Measurements from ENCODE around the gene TINAG.

GRCh38 chr6:54357141-54357540, 48.9 kb downstream of the TINAG start:
- TF ChIP-seq CTCF (IDR thresholded peaks at IDR 0.05) (no peak), POLR2AphosphoS5 (IDR thresholded peaks at IDR 0.05; ENCODE audit: insufficient read depth in 1 of 2, low read depth in 1 of 2) (no peak), POLR2A (IDR thresholded peaks at IDR 0.05) (no peak)

Measured in vagina (tissue), 2 donors.